Right cardiac atrium (tissue), 5 donors: ENCODE results near the gene SIRT7. TPM values are rescaled to one million over a fixed set of nuclear protein-coding genes. Genes with fewer than 3 reads are reported as not detected.
"Not testable (repeated sequence)": the region's sequence is repeated elsewhere in the genome, so short reads cannot be mapped to it uniquely, and the experiment has no call there.

Source experiments
- ATAC-seq, 2 donors: fragments of 200-7000 bp; cut with Tn5 transposase; one replicate each; pipeline versions ENCODE4 v1.8.0 to v1.9.1; 2020; ENCODE audit warnings: moderate library complexity in 2 of 2, mild to moderate bottlenecking in 1 of 2
- DNase-seq, 3 donors: peaks; one replicate each; pipeline ENCODE4 v3.0.0-alpha.2; 2020
- H3K27ac ChIP-seq: one replicate; pipeline ENCODE4 v1.5.1; 2013; ENCODE audit warnings: mild to moderate bottlenecking, low read length, control low read depth, moderate library complexity
- H3K27me3 ChIP-seq: one replicate; pipeline ENCODE4 v1.6.1; 2013; ENCODE audit not compliant: control insufficient read depth, insufficient read depth
- H3K4me1 ChIP-seq: one replicate; pipeline ENCODE4 v1.6.1; 2013; ENCODE audit warnings: low read length; ENCODE audit not compliant: control insufficient read depth, insufficient read depth
- H3K4me3 ChIP-seq: one replicate; pipeline ENCODE4 v1.5.1; 2013; ENCODE audit warnings: low read length, control low read depth
- H3K9me3 ChIP-seq: one replicate; pipeline ENCODE4 v1.6.1; 2013; ENCODE audit warnings: low read length; ENCODE audit not compliant: control insufficient read depth
- WGBS: extraction: QIAGEN DNeasy Blood & Tissue Kit; methylation state at CpG from one replicate; pipeline ENCODE4 v1.1.7; 2013; 5-methylcytosine and 5-hydroxymethylcytosine counted together
- intact Hi-C, 4 donors: fragments of 100-400 bp; cut with DNase I; formaldehyde crosslinking; loops; one replicate each; pipeline versions ENCODE4 v1.11.0 to v1.14.0; 2022 to 2023
- polyA plus RNA-seq: library from polyadenylated mRNA; stranded (reverse); fragments of 200-250 nt; gene quantifications from one replicate; pipeline ENCODE4 v1.2.3, GENCODE V29; 2013
- total RNA-seq, 4 donors: library from RNA; stranded (reverse); fragmentation: NEBNext Ultra II Directional; extraction: Animal tissue kit (Norgen Biotek cat#: 25700); gene quantifications; one replicate each; pipeline ENCODE4 v1.2.1, GENCODE V29; 2021
- donor health status: healthy with polysubstance abuse.
- donor health status: DM: no; HTN: yes; CAD: no.
- donor health status: DM: no; HTN: no; CAD: no.
- donor health status: DM: no; HTN: yes; CAD: no; lungs with severe emphysema.
- donor health status: DM: yes; HTN: yes; CAD: no.

SIRT7 gene
- total and polyA plus RNA-seq, 5 donors, result 7.3 to 10.1 (median 8.3) TPM

DNA sequence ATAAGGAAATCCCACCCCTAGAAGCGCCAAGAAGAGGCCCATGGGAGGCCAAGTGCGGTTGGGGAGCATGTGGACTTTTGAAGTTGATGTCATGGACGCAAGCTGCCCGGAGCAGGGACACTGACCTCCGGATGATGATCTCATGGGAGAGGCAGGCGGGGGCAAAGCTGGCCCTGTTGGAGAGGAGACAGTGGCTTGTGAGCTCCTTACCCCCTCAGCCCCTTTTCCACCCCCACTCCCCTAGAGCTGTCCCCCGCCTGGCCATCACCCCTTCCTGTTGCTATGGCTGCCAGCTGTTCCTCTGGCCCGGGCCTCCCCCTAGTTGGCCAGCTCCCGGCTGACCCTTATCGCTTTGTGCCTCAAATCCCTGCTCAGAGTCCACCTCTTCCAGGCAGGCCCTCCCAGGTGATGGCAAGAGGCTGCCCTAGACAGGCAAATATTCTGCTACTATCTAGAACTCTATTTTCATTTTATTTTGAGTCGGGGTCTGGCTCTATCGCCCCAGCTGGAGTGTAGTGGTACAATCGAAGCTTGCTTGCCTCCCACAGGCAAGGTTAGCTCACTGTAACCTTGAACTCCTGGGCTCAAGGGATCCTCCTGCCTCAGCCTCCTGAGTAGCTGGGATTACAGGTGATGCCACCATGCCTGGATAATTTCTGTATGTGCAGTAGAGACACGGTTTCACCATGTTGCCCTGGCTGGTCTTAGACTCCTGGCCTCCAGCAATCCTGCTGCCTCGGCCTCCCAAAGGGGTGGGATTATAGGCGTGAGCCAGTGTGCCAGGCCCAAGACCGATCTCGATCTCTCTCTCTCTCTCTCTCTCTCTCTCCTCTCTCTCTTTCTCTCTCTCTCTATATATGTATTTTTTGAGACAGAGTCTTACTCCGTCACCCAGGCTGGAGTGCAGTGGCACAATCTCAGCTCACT is 36.4 kb upstream of the SIRT7 start:
- ATAC-seq (no peak), DNase-seq (no peak)
- WGBS, result 74% methylated on average over 19 of the region's 19 CpGs
- Histone ChIP-seq H3K9me3 (no peaks in the 10 kb centered on the region), H3K4me1 (no peaks in the 10 kb centered on the region), H3K4me3 (no peak overlapping the region), H3K27ac (no peak overlapping the region), H3K27me3 (no peaks in the 10 kb centered on the region)
- intact Hi-C loops, result loop anchor here in 1 of 4 donors (5.0 kb wide), 1 partner anchor 68 kb away; the partner anchor contains the start of genes CENPX and LRRC45

DNA sequence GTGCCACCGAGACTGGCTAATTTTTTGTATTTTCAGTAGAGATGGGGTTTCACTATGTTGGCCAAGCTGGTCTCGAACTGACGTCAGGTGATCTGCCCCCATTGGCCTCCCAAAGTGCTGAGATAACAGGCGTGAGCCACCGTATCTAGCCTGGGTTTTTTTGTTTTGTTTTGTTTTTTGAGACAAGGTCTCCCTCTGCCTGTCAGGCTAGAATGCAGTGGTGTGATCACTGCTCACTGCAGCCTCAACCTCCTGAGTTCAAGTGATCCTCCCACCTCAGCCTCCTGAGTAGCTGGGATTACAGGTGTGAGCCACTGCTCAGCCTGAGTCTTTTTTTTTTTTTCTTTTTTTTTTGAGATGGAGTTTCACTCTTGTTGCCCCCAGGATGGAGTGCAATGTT is 35.5 kb upstream of the SIRT7 start:
- H3K4me3 ChIP-seq, DNase-seq, H3K27me3 ChIP-seq, H3K9me3 ChIP-seq, H3K4me1 ChIP-seq, ATAC-seq, intact Hi-C loops, H3K27ac ChIP-seq: not testable (repeated sequence)
- WGBS, result 62% methylated on average over 5 of the region's 5 CpGs

GRCh38 chr17:81952792-81953228 is 34.8 kb upstream of the SIRT7 start:
- Histone ChIP-seq H3K4me3 (no peak overlapping the region), H3K27ac (no peak overlapping the region), H3K4me1 (no peaks in the 10 kb centered on the region), H3K9me3 (no peaks in the 10 kb centered on the region), H3K27me3 (no peaks in the 10 kb centered on the region)
- intact Hi-C loops, result no loop called here
- DNase-seq (peak in 1 of 3 donors; percentile 19), ATAC-seq (peak in 1 of 2 donors; percentile 32)
- WGBS, result 64% methylated on average over 16 of the region's 16 CpGs

DNA sequence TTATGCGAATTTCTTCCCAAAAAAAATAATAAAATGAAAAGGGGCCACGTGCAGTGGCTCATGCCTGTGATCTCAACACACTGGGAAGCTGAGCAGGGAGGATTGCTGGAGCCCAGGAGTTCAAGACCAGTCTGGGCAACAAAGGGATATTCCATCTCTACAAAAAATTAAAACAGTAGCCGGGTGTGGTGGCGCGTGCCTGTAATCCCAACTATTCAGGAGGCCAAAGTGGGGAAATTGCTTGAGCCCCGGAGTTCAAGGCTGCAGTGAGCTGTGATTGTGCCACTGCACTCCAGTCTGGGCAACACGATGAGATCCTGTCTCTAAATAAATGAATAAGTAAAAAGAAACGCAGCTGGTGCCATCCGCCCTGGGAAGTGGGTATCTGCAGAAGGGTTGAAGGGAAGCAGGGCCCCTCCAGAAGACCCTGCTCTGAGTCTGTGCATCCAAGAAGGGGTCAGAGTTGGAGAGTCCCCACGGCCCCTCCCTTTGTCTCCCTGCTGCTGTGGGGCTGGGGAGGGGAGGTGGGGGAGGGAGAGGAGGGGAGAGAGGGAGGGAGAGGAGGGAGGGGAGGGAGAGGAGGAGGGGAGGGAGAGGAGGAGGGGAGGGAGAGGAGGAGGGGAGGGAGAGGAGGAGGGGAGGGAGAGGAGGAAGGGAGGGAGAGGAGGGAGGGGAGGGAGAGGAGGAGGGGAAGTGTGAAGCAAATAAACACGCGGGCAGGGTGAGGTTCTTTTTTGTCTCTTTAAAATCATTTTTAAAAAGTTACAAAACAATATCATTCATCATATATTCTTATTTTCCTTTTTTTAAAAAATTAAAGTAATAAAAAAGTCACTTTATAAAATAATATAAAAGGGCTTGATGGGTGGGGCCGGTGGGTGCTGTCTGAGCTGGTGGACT is 34.1 kb upstream of the SIRT7 start:
- no peak for ATAC-seq
- no peaks in the 10 kb centered on the region for H3K4me1 ChIP-seq
- H3K27me3 ChIP-seq, result no peaks in the 10 kb centered on the region
- no peak overlapping the region for H3K4me3 ChIP-seq
- no peaks in the 10 kb centered on the region for H3K9me3 ChIP-seq
- no peak overlapping the region for H3K27ac ChIP-seq
- 55% methylated on average over 13 of the region's 13 CpGs for WGBS
- DNase-seq, result no peak
- intact Hi-C loops, result no loop called here

GRCh38 chr17:81950501-81950900 is 32.5 kb upstream of the SIRT7 start:
- H3K4me3 ChIP-seq, result no peak overlapping the region
- no peaks in the 10 kb centered on the region for H3K4me1 ChIP-seq
- no peaks in the 10 kb centered on the region for H3K27me3 ChIP-seq
- ATAC-seq (no peak), DNase-seq (peak in 1 of 3 donors; percentile 29)
- intact Hi-C loops, result no loop called here
- H3K27ac ChIP-seq, result no peak overlapping the region
- H3K9me3 ChIP-seq, result no peaks in the 10 kb centered on the region
- WGBS, result 88% methylated on average over 15 of the region's 15 CpGs

- WGBS, result 82% methylated on average over 17 of the region's 17 CpGs
- no peak overlapping the region for H3K27ac ChIP-seq
- no peak overlapping the region for H3K4me3 ChIP-seq
- intact Hi-C loops, result no loop called here
- ATAC-seq (peak in 1 of 2 donors; percentile 39), DNase-seq (peak in 2 of 3 donors; percentile 52 to 57)
- no peaks in the 10 kb centered on the region for H3K9me3 ChIP-seq
- no peaks in the 10 kb centered on the region for H3K4me1 ChIP-seq
- H3K27me3 ChIP-seq, result no peaks in the 10 kb centered on the region
These were observed 30.8 kb upstream of the SIRT7 start for GRCh38 chr17:81948635-81949378.

GRCh38 chr17:81947189-81947588 is 29.2 kb upstream of the SIRT7 start, which contains the start of gene MYADML2:
MYADML2 (minus strand) TSS chr17:81947233; CDS start chr17:81941741, 5,492 bp downstream.
- Histone ChIP-seq H3K4me1 (no peaks in the 10 kb centered on the region), H3K9me3 (no peaks in the 10 kb centered on the region), H3K27ac (no peak within 1 kb of the TSS), H3K4me3 (no peak within 1 kb of the TSS), H3K27me3 (no peaks in the 10 kb centered on the region)
- intact Hi-C loops, result no loop called here
- no peak for ATAC-seq
- no peak for DNase-seq
- WGBS, result 89% methylated on average over 13 of the region's 13 CpGs

GRCh38 chr17:81944858-81945257 is 26.9 kb upstream of the SIRT7 start:
- H3K4me3 ChIP-seq, result no peak overlapping the region
- ATAC-seq, result no peak
- intact Hi-C loops, result no loop called here
- H3K27me3 ChIP-seq, result no peaks in the 10 kb centered on the region
- no peak for DNase-seq
- 85% methylated on average over 9 of the region's 9 CpGs for WGBS
- H3K27ac ChIP-seq, result no peak overlapping the region
- H3K4me1 ChIP-seq, result no peaks in the 10 kb centered on the region
- H3K9me3 ChIP-seq, result no peaks in the 10 kb centered on the region

GRCh38 chr17:81942167-81942553 is 24.2 kb upstream of the SIRT7 start:
- Histone ChIP-seq H3K4me1 (no peaks in the 10 kb centered on the region), H3K9me3 (no peaks in the 10 kb centered on the region), H3K27me3 (no peaks in the 10 kb centered on the region), H3K27ac (no peak overlapping the region), H3K4me3 (peak overlapping the region; percentile 50)
- intact Hi-C loops, result no loop called here
- ATAC-seq, result no peak
- DNase-seq, result peak in 2 of 3 donors; percentile 43 to 50
- WGBS, result 28% methylated on average over 12 of the region's 12 CpGs

DNA sequence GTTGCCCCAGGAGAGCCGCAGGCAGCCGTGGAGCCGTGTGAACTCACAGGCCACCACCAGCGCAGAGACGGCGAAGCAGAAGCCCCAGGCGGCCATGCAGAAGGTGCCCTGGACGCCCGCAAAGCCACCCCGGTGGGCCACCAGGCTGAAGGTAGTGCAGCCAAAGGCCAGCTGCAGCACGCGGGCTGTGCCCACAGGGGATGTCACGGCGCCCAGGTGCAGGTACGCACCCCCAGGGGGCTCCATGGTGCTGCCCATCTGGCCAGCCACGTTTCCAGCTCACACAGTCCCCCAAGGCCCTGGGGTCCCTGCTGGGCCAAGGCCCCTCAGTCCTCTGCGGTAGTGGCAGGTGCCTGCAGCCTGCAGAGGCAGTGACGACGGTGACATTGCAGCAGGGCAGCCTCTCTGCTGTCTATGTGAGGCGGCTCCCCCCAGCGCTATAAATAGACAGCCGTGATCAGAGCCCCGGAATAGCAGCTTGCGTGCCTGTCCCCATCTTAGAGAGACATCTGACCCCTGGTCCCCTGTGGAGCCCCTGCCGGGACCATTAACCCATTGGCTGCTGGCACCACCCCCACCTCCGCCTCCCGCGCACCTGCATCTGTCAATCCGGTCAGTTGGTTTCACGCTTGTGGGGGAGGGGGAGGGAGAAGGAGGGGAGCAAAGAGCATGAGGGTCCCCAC is 23.6 kb upstream of the SIRT7 start:
- Histone ChIP-seq H3K4me1 (no peaks in the 10 kb centered on the region), H3K9me3 (no peaks in the 10 kb centered on the region), H3K4me3 (peak overlapping the region; percentile 50), H3K27ac (no peak overlapping the region), H3K27me3 (no peaks in the 10 kb centered on the region)
- DNase-seq, result peak in 2 of 3 donors; percentile 60 to 66
- peak in 1 of 2 donors; percentile 16 for ATAC-seq
- intact Hi-C loops, result no loop called here
- 42% methylated on average over 30 of the region's 30 CpGs for WGBS
